OCI-LY7 (cell line): ENCODE results near the gene LY86.

Experiments
- EZH2phosphoT487 ChIP-seq: fragments of 200-600 bp; sonication (generic); IDR thresholded peaks from 2 replicates; pipeline ENCODE4 v1.6.1; 2018; ENCODE audit warnings: low read depth, borderline replicate concordance, mild to moderate bottlenecking, mixed run types, antibody characterized with exemption, low read length, moderate library complexity, mixed read lengths
- TF ChIP-seq, protein P1 (sequence below): fragments of 200-600 bp; sonication (generic); conservative IDR thresholded peaks from 2 replicates; pipeline ENCODE4 v1.5.1; 2014; ENCODE audit warnings: mild to moderate bottlenecking, antibody characterized with exemption, low read length, moderate library complexity, mixed read lengths

DNA sequence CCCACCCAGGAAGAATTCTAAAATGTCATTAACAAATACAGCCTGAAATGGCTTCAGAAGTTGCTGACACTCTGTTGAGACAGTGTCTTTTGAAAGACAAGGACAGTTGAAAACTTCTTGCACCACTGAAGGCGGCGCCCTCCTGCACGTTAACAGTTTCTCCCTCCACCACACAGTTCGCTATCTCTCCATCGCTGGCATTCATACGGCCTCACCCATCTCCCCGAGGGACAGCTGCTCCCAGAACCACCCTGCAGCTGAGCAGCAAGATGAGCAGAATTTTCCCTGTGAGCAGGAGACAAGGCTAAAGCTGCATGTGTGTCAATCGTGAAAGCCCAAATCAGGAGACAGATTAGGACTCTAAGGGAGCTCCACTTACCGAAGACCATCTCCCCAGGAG lies 113.3 kb downstream of the LY86 start:
- TF ChIP-seq, protein P1, sequence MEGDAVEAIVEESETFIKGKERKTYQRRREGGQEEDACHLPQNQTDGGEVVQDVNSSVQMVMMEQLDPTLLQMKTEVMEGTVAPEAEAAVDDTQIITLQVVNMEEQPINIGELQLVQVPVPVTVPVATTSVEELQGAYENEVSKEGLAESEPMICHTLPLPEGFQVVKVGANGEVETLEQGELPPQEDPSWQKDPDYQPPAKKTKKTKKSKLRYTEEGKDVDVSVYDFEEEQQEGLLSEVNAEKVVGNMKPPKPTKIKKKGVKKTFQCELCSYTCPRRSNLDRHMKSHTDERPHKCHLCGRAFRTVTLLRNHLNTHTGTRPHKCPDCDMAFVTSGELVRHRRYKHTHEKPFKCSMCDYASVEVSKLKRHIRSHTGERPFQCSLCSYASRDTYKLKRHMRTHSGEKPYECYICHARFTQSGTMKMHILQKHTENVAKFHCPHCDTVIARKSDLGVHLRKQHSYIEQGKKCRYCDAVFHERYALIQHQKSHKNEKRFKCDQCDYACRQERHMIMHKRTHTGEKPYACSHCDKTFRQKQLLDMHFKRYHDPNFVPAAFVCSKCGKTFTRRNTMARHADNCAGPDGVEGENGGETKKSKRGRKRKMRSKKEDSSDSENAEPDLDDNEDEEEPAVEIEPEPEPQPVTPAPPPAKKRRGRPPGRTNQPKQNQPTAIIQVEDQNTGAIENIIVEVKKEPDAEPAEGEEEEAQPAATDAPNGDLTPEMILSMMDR: no peak
- no peak for TF ChIP-seq EZH2phosphoT487
